HG02938 (cell line): ENCODE results near the gene TRAF3.

ENCODE experiments used
- ATAC-seq: cut with Tn5 transposase; IDR thresholded peaks from one replicate; pipeline ENCODE4 v1.9.1; 2021; ENCODE audit warnings: mild to moderate bottlenecking, moderate library complexity; ENCODE audit not compliant: unreplicated experiment

Gene TRAF3

DNA sequence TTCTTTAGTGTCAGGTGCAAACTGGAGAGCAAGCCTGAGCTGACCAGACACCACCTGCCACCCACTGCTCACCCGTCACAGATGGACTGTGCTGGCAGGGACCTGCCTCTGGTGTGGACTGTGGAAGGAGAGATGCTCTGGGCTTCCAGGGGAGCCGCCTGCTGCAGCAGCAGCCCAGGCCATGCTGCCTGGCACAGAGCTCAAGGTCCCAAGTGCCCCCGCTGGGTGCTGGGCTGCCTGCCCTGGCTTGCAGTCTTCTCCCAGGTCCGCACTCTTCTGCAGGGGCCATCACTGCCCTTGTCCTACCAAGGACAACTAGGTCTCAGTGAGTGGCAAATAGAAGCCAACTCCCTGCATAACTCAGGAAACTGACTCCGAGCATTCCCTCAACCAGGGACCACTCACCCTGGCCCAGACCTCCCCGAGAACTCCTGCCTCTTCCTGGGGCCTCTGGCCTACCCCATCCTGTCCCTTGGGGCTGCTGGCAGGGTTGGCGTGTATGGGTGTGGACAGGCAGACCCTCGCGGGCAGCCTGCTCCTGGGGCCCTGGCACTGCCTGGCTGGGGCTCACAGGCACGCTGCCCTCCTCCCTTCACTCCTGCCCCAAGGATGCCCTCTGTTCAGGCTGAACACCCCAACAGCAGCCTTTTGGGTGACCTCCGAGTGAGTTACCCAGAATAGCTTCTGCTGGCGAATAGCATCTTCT, 154.5 kb downstream of the TRAF3 start:
- no peak for ATAC-seq

- ATAC-seq: no peak
Observed at GRCh38 chr14:102932484-102933248, 155.4 kb downstream of the TRAF3 start.

DNA sequence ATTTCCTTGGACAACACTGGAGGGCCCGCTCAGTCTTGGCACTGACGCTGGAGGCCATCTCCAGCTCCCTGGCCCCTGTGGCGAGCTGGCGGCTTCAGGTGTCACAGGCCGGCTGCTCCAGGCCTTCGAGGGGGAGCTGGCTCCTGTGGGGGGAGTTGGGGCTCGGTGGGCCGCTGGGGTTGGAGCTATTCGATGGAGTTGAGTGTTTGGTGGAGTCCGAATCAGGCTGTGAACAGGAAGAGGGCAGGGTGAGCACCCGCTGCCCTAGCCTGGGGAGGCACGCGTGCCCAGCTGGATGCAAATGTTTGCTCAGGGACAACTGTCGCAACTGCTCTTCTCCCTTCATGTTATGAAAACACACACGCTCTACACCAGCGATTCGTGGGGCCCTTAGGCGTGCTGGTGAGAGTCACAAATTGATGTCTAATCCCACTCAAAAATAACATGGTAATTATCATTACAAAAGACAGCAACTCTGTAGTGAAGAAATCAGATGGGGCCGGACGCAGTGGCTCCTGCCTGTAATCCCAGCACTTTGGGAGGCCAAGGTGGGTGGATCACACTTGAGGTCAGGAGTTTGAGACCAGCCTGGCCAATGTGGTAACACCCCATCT, 156.5 kb downstream of the TRAF3 start:
- no peak for ATAC-seq

GRCh38 chr14:102935756-102936155, 158.5 kb downstream of the TRAF3 start:
- ATAC-seq: no peak

DNA sequence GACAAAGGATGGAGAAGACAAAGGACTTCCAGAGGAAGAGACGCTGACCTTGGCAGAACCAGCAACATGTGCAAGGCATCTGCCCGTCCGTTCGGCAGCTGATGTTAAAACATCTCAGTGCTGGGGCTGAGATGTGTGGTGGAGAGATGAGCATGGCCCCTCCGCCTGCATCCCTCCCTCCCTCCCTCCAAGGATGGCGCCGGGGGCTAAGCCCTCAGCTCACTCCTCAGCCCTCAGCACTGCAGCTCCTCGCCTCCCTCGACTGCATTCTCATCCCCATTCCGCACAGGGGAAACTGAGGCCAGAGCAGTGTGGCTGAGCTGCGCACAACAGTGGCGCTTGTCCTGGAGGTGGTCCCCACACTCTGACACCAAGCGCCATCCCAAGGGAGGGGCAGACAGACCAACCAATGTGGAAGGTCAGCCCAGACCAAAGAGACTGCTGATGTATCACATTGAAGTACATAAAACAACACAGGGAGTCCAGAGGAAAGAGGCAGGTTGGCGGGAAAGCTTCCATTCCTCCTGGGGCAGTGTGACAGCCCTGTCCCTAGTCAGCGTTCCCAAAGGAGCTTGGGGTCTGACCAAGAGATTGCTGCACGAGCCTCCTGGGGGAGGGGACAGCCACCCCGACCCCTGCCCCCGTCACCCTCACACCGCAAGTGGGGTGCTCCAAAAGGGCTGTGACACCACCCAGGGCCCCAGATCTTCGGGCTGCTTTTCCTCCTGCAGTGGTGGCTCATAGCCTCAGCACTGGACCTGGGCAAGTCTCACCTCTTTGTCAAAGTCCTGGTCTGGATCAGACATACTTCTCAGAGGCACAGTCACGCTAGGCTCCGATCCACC, 160.3 kb downstream of the TRAF3 start:
- ATAC-seq: no peak

- ATAC-seq: no peak
Observed at GRCh38 chr14:102938191-102938590, 160.9 kb downstream of the TRAF3 start.

DNA sequence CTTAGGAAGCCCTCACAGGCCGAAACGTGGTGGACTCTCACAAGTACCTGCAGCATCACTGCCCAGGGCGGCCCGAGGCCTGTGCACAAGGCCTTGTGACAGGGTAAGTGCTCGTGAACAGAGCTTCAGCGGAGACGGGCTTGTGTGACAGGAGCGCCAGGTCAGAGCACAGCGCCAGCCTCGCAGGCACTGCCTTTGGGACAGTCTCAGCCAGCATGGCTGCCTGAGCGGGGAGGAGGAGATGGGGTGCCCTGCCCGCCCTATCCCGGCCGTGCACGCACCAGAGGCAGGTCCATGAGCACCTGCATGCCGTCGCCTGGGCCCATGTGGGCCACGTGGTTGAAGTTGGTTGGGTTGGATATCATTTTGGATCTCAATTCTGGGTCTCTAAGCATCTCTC, 162.1 kb downstream of the TRAF3 start:
- no peak for ATAC-seq

DNA sequence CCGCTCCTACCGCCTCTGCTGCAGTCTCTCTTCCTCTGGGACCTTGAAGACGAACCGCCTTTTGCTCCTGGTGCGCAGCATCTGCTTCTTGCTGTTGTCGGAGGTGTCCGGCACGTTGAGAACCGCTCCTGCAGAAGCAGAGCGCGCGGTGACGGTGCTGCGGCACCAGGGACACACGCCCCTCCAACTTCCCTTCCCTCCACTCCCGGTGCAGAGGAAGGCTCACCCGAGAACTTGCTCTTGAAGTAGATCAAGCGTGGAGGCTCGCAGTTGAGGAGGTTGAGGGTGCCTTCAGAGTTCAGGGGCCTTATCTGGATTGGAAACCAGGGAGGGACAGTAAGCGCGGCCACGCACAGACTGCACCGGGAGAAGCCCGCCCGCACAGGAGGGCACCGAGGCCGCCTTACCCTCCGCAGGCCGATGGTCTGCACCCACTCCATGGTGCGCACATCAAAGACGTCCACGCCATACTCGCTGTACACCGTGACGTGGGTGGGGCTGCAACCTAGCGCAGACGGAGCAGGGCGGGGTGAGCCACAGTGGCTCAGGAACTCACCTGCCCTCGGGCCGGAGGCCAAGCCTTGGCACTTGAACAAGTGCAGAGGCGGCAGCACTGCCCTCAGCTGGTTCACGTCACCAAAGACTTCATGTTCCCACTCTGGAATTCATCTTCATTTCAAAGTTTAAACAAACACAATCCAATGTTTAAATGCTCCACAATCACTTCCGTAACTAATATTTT, 162.7 kb downstream of the TRAF3 start:
- ATAC-seq: no peak

DNA sequence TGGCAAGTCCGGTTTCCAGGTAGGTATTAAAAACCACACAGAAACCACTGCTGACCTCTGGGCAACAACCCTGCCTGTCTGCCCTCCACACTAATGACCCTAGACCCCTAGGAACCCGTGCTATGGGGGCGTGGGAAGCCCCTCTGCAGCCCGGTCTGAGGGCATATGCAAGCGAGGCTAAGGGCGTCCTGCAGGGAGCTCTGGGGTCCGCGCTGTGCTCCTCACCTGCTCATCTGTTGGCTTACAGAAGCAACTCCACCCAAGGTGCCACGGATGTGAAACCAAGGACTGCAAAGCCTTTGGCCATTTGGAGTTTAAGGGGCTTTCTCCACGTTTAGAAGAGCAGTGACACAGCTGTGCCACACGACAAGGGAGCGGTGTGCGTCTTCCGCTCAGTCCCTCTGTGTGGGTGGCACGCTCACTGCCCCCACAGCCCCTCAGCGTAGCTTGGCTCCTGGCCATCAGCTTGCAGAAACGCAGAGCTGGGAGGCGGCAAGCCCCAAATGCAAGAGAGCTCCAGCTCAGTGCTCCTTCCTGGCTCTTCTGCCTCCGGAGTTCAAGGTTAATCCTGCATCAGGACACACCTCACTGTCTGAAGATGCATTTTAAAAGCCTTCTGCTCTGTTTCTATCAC, 163.6 kb downstream of the TRAF3 start:
- ATAC-seq: no peak

DNA sequence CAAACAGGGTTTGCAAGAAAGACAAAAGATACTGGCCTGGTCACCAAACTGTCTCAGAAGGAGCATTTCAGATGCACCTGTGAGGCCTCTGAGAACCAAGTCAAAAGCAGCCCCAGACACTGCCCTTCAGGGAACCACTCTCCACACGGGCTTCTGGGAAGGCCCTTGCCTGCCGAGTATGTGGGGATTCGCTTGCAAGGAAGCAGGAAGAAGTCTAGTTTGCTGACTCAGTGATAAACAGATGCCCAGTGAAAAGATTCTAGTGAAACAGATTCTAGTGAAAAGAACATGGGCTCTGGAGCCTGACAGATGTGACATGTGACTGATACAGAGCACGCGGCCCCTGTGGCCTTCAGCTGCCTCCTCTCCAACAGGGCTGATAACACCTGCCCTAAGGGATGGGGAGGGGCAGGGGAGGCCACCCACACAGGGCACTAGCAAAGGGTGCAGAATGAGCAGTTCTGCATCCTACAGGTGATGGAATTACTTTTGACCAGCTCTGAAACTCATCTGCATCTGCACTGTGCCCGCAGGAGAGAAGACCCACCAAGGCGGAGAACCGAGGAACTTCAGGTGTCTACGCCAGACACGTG, 164.3 kb downstream of the TRAF3 start:
- no peak for ATAC-seq

DNA sequence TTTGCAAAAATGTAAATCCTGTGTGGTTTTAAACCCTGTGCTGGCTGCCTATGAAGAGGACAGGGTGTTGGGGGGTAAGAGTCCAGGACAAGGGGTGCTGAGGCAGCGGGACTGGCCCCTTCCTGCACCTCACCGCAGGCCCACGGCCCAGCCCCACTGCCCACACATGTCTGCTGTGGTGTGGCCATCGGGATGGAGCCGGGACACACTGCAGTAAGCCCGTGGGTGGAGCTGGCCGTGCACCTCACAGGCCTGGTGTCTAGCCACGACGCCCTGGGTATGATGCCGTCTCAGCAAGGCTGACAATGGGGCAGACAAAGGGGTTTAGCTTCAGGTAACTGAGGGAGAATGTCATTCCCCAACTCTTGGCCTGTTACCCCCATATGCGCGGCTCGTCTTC, 164.8 kb downstream of the TRAF3 start:
- no peak for ATAC-seq

- ATAC-seq: no peak
Observed at GRCh38 chr14:102943454-102943853, 166.2 kb downstream of the TRAF3 start.

DNA sequence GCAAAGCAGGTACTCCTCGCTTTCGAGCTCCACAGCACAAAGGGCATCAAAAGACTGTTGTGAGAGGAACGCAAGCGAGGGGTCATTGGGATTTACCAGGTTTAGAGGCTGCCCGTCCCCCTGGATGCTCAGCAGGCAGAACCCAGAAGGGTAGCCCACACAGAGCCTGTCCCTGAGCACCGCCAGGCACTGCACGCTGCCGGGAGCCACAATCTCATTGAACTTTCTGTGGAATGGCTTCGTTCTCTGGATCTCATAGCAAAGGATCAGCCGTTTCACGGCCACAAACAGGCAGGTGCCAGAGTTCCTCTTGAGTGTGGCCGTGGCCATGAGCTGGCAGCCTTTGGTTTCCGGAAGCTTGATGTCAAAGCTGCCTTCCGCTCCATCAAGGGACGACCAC, 166.7 kb downstream of the TRAF3 start:
- no peak for ATAC-seq

DNA sequence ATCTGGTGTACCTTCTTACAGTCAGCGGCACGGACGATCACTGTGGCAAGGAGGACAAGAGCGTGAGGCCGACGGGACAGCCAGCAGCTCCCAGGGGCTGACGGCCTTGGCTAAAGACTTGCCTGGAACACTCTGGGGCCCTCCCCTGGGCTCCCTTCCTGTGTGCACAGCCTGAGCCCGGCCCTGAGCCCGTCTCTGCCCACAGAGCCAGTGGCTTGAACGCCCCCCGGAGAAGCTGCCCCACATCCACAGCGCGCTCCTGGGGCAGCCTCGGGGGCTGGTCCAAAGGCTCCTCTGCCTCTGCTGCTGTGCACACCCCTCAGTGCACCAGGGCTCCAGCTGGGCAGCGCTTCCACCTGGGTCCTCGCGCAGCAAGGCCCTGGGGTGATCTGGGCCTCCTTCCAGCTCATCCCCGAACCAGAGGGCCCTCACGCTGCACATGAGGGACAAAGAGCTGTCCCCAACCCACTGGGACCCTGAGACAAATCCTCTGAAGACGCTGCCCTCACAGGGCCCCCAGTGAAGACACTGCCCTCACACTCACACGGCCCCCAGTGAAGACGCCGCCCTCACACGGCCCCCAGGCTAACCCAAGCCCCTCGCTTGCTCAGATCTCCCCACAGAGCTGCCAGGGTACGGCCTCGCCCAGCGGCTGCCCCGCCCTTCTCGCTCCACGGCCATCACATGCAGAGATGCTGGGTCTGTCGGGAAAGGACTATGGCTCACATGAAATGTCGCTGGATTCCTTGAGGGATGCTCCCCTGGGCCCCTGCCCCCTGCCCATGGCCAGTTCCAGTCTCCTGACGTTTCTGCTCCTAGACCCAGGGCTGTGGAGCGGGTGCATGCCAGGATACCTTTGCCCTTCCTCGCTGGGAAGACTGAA, 167.4 kb downstream of the TRAF3 start:
- no peak for ATAC-seq

- no peak for ATAC-seq
Observed at GRCh38 chr14:102945346-102946130, 168.3 kb downstream of the TRAF3 start.

GRCh38 chr14:102947321-102948103, 170.3 kb downstream of the TRAF3 start:
- no peak for ATAC-seq

GRCh38 chr14:102948698-102949061, 171.4 kb downstream of the TRAF3 start:
- no peak for ATAC-seq
